IPS-18c (cell line): ENCODE results near the gene IQSEC1.

Source experiments
- H3K4me3 ChIP-seq: 2 replicates; pipeline ENCODE4 v1.7.0; 2013; ENCODE audit warnings: low read depth, mild to moderate bottlenecking, low read length, moderate library complexity; ENCODE audit not compliant: insufficient read depth
- H3K9me3 ChIP-seq: one replicate; pipeline ENCODE4 v1.6.1; 2013; ENCODE audit warnings: mild to moderate bottlenecking, low read length, moderate library complexity; ENCODE audit not compliant: control insufficient read depth, insufficient read depth

The IQSEC1 gene

DNA sequence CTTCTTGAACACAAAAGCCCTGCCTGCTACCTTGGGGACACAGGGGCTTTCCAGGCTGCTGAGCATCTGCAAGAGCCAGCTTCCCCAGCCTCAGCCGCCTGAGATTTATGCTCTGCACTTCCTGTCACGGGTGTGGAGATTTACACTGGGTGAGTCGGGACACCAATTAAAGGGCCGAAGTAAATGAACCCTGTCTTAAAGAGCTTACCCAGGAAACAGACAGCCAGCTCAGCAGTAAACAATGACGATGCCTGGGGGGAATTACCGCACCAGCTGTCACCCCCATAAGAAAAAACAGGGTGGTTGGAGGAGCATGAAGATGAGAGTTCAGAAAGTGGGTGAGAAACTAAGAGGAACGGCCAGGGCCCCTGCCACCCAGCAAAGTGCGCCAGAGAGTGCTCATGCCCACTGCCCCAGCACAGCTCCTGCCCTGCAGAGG is 37.5 kb upstream of the IQSEC1 start:
- no peak overlapping the region for H3K4me3 ChIP-seq

DNA sequence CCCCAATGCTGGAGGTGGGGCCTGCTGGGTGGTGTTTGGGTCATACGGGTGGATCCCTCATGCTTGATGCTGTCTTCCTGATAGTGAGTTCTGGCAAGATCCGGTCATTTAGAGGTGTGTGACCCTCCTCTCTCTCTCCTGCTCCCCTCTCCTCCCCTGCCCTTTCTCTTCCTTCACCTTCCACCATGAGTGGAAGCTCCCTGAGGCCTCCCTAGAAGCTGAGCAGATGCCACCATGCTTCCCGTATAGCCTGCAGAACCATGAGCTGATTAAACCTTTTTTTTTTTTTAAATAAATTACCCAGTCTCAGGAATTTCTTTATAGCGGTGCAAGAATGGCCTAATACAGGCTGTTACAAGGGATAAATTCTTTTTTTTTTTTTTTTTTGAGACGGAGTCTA is 36.3 kb upstream of the IQSEC1 start:
- Histone ChIP-seq H3K4me3 (no peak overlapping the region), H3K9me3 (no peaks in the 10 kb centered on the region)

More for the DNA sequence above, 37.5 kb upstream of the IQSEC1 start:
- no peaks in the 10 kb centered on the region for H3K9me3 ChIP-seq

DNA sequence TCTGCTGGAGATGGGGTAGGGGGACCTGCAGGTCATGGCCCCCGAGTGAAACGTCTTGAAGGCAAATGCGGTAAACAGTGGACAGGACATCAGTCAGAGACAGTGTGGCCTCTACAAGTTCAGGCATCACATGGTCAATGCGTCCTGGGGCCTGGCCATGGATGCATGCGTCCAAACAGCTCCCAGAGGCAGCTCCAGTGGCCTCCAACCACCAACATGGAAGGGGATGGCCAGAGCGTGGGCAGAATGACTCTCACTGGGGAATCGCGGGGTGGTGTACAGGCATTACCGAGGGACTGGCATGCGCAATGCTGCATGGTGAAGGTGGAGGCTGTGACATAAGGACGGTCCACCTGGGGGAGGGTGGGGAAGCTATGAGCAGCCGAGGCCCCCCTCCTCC is 35.6 kb upstream of the IQSEC1 start:
- Histone ChIP-seq H3K9me3 (no peaks in the 10 kb centered on the region), H3K4me3 (no peak overlapping the region)

DNA sequence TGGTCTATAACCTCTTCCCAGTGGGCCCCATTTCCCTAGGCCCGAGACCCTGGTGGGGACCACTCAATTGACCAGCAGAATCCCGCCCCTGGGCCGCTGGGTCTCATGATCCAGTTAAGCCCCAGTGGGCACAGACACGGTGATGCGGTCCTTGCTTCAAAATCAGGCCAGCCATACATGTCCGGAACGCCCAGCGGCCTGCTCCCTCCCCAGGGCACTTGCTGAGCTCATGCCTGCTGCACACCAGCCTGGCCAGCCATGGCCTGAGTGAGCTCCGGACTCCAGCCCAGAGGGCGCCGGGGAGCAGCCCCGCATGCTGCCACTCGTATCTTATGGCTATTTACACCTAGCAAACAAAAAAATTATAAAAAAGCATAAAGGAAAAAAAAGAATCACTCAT is 34.4 kb upstream of the IQSEC1 start:
- Histone ChIP-seq H3K4me3 (no peak overlapping the region), H3K9me3 (no peaks in the 10 kb centered on the region)

DNA sequence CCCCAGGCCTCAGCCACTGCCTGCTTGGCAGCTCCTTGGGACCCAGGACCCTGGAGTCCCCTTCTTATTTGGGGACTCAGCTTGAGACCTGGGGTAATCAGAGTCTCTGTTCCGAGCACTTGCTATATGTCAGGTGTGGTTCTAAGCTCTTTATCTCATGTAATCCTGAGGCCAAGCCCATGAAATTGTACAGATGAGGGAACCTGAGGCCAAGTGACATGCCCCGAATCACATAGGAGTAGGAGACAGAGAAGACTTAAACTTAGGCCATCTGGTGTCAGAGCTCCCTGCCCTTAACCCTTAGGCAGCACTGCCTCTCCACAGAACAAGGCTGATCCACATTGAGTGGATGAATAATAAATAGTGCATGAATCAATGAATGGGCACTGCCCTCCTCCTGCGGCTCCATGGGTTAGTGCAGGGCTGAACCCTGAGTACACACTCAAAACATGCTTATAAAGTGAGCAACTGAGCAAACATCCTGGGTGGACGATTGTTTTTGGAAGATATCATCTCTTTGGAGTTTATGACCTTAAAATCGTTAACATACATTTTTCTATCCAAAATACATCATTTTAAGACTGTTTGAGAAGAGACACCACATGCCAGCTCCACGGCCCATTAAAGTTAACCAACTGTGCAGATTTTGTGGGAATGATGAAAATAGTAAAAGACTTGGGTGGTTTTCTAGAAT is 33.2 kb upstream of the IQSEC1 start:
- Histone ChIP-seq H3K4me3 (no peak overlapping the region), H3K9me3 (no peaks in the 10 kb centered on the region)

DNA sequence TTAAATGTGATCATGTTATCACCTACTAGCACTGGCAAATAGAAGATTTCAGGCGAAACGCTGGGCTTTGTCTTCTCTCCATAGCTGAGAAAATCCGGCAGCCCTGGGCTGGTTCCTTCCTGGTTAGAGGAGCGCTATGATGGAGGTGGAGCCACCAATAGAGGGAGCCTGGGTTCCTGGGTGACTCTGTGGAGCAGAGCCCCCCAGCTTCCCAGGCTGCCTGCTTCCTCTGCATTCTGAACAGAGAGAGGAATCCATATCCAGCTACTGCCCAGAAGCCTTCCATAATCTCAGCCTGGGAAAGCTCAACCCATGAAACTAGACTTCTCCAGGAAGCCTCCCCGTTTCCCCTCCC is 32.6 kb upstream of the IQSEC1 start:
- no peaks in the 10 kb centered on the region for H3K9me3 ChIP-seq

DNA sequence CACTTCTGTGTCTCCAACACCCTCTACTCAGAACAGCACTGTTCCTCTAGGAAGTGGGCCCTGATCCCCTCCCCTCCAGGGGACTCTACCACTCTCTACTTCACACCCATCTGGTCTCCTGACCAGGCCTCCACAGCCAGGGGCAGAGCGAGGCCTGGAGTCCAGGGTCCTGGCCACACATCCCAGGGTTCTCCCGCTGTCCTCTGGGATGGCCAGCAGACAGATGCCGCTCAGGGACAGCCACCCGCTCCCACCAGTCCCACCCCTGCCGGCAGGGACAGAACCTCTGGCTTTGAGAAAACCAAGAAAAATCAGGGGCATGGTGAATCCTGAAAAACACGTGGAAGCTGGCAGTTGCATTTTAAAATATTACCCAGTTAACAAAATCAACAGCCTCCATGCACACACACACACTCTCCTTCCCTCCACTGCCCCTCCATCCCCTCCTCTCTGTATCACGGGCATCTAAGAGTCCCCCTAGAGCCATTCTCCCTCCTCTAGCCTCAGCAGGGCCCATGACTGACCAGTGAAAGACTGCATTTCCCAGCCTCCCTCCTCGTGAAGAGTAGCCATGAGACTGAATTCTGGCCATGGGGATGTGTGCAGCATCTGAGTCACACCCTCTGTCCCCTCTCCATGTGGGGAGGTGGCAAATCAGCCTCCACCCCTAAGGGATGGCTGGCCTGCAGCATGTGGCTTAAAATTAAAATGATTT is 32.1 kb upstream of the IQSEC1 start:
- H3K4me3 ChIP-seq, result no peak overlapping the region
- H3K9me3 ChIP-seq, result no peaks in the 10 kb centered on the region

More for the DNA sequence above, 32.6 kb upstream of the IQSEC1 start:
- no peak overlapping the region for H3K4me3 ChIP-seq

DNA sequence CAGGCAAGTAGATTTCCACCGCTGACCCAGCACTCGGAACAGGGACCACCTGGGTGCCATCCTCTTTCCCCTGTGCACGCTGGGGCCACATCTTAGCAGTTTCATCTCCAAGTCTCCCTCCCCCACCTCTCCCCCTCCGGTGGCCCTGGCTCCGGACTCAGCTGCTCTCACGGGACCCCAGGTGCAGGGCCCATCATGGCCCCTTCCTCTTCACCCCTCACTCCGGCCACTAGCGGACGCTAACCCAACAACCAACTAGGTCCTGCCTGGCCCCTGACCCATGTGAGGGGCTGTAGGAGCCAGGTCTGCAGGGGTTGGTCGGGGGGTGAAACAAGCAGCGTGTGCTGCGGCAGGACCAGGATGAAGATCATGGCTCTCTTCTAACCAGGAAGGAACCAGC is 31.3 kb upstream of the IQSEC1 start:
- H3K4me3 ChIP-seq, result no peak overlapping the region
- no peaks in the 10 kb centered on the region for H3K9me3 ChIP-seq

DNA sequence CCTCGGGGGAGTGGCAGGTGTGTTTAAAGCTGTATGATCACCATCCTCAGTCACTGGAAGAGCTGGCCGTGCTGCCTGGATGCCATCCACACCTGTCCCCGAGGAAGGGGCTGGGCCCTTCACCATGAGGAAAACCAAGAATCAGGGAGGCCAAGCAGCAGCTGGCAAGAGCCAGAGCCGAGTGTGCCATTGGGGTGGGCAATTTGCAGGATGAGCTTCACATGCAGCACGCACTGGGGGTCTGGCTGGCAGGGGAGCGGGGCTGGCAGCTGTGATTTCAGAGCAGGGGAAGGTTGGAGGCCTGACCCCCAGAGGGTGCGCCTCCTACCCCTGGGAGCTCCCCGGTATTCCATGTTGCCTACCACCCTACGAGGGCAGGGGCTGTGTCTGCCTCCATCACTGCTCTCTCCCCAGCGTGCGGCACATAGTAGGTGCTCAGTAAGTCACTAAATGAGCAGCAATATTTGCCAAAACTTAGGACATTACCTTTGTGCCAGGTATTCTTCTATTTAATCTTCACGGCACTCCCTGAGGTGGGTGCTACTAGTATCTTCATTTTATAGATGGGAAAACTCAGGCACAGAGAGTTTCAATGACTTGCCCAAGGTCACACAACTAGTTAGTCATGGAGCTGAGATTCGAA is 30.3 kb upstream of the IQSEC1 start:
- Histone ChIP-seq H3K9me3 (no peaks in the 10 kb centered on the region), H3K4me3 (no peak overlapping the region)

DNA sequence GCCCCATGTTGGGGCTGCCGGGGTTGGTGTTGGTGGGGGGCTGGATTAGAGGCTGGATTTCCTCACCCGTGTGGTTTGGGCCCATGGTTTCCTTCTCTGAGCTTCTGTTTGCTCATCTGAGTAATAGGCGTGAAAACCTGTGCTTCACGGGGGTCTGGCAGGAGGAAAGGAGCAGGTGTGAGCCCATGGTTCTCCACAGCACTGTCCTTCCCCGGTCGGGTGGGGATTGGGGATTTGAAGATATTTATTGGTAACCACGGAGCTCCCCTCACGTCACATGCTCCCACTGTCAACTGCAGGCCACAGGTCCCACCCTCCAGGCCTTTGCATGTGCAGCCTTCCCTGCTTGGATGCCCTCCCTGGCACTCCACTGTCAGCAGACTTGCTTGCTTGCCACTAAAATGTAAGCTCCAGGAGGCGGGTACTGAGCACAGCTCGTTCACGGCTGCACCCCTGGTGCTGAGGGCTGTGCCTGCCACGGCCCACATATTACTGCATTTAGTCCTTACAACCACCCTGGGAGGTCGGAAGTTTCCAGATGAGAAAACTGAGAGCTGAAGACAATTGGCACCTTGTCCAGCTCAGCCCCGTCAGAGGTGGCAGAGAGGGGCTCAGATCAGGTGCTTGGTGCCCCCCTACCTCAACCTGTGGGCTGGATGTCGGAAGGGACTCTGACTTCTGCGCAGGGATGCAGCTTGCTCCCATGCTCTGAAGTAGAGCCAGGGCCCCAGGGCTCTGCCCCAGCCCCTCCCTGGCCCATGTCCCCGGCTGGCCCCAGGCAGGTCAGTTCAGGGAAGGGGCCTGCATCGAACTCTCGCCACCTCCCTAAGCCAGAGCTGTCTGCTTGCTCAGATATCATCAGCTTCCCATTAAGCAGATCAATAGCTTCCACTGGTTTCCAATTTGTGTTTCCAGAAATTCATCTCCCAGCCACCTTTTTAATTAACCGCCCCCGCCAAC is 29.4 kb upstream of the IQSEC1 start:
- Histone ChIP-seq H3K9me3 (no peaks in the 10 kb centered on the region), H3K4me3 (no peak overlapping the region)

DNA sequence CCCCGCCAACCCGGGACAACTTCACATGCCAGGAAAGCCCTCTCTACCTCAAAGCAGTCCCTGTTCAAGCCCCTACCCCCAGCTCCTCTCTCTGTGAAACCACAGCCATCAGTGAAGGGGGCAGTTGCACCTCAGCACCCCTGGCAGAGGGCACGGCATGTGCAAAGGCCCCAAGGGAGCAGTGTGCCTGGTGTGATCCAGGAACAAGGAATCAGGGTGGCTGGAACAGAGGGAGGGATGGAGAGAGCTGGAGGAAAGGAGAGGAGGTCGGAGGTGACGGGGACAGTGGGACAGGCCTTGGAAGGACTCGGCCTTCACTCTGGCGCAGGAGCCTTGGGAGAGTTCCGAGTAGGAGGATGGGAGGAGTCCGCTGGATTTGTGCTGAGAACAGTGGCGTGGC is 26.5 kb upstream of the IQSEC1 start:
- H3K4me3 ChIP-seq, result no peak overlapping the region

DNA sequence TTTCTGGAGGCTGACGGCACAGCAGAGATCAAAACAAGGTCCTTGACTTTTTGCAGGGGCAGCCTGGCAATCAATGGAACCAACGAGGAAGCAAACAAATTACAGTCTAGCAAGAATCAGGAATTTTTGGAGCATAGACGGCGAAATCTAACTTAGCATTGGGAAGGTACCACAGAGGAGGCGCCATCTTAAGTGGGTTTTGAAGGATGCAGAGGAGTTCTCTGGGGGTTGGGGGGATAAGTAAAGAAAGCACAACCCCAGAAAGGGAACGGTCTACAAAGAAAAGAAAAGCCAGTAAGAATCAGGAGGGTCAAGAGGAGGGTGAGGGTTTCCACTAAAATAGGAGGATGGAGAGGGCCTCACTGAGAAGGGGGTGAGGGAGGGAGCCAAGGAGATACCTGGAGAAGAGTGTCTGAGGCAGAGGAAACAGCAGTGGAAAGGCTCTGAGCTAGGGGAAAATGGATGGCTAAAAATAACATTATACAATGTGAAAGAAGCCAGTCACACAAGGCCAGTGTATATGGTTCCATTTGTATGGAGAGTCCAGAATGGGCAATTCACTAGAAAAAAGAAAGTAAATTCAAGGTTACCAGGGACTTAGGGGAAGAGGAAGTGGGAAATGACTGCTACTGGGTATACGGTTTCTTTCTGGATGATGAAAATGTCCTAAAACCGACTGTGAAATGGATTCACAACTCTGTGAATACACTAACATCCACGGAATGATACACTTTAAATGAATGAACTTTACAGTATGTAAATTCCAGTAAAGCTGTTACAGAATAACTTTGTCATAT is 25.2 kb upstream of the IQSEC1 start:
- H3K9me3 ChIP-seq, result no peaks in the 10 kb centered on the region
- H3K4me3 ChIP-seq, result no peak overlapping the region

More for the DNA sequence above, 26.5 kb upstream of the IQSEC1 start:
- H3K9me3 ChIP-seq, result no peaks in the 10 kb centered on the region

DNA sequence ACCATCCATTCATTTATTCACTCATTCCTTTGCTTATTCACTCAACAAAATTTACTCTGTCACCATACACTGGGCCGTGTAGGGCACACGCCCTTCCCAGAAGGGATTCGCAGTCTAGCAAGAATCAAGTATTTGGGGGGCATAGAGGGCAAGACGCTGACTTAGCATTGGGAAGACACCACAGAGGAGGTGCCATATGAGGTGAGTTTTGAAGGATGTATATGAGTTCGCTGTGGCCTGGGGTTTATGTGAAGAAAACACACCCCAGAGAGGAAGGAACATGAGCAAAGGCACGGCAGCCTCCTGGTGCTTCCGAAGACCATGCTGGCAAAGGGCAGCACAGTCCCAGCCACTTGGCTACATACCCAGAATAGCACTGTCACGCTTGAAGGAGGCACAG is 23.1 kb upstream of the IQSEC1 start:
- Histone ChIP-seq H3K4me3 (no peak overlapping the region), H3K9me3 (no peaks in the 10 kb centered on the region)

DNA sequence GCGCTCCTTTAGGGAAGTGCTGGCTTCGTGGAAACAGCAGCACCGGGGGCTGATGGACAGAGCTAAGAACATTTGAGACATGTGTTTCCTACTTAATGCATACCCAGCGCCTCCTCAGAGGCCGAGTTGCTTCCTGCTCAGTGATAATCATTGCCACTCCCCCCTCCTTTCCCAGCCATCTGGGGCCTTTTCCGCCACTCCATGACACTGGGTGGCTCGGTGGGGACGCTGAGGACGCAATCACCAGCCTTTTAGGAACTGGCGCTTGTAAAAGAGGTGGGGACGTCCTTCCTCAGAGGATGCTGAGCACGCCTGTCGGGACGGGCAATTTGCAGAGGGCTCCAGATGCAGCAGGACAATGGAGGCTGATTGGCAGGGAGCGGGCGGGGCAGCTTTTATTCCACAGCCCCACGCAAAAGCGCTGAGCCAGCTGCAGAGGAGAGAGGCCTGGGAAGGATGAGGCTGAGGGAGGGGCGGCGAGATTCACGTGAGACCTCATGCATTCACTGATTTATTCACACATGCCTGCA is 22.2 kb upstream of the IQSEC1 start:
- Histone ChIP-seq H3K4me3 (no peak overlapping the region), H3K9me3 (no peaks in the 10 kb centered on the region)

DNA sequence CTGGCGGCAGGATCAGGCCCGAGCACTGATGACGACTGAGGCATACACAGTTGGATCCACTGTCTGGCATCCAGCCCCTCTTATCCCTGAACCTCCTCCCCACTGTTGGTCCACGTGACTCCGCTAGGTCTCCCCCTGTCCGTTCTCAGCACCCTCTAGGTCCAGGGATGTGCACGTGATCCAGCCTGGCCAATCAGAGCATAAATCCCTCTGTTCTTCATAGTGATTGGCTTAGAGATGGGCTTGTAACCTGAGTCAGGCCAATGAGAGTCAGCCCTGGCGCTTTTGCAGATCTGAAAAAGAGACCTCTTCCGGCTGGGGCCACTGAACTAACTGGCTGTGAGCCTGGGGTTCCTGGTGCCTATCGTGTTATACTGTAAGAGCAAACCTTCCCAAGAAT is 20.5 kb upstream of the IQSEC1 start:
- Histone ChIP-seq H3K4me3 (no peak overlapping the region), H3K9me3 (no peaks in the 10 kb centered on the region)
